HepG2 (cell line): ENCODE data around the gene SRP9. TPM values are rescaled to one million over a fixed set of nuclear protein-coding genes. Genes with fewer than 3 reads are reported as not detected.
A peak's percentile ranks its signal among the peaks of the same experiment; 100 is the strongest.

Experiments
- AFF4 ChIP-seq: sonication (generic); formaldehyde crosslinking; IDR thresholded peaks from 2 replicates; pipeline ENCODE4 v1.4.0; 2020; ENCODE audit warnings: missing genetic modification reagents
- CAMTA2 ChIP-seq: sonication (generic); formaldehyde crosslinking; IDR thresholded peaks from 2 replicates; pipeline ENCODE4 v1.4.0; 2020; ENCODE audit warnings: mild to moderate bottlenecking, missing genetic modification reagents, borderline replicate concordance
- POGZ ChIP-seq: sonication (generic); formaldehyde crosslinking; IDR thresholded peaks from 2 replicates; pipeline ENCODE4 v1.4.0; 2020; ENCODE audit warnings: mild to moderate bottlenecking, missing genetic modification reagents
- RXRB ChIP-seq: IDR thresholded peaks from 2 replicates; pipeline ENCODE4 v1.6.1; 2016; ENCODE audit warnings: borderline replicate concordance, missing genetic modification reagents, missing compliant biosample characterization
- SCMH1 ChIP-seq: sonication (generic); formaldehyde crosslinking; IDR thresholded peaks from 2 replicates; pipeline ENCODE4 v1.9.0; 2021; ENCODE audit warnings: missing genetic modification reagents, mild to moderate bottlenecking, borderline replicate concordance
- STAG1 ChIP-seq: sonication (generic); formaldehyde crosslinking; IDR thresholded peaks from 2 replicates; pipeline ENCODE4 v1.4.0; 2020; ENCODE audit warnings: missing genetic modification reagents
- ZMAT3 ChIP-seq: sonication (generic); formaldehyde crosslinking; conservative IDR thresholded peaks from 2 replicates; pipeline ENCODE4 v1.7.0; 2021; ENCODE audit warnings: missing genetic modification reagents
- ZNF101 ChIP-seq: sonication (generic); formaldehyde crosslinking; IDR thresholded peaks from 2 replicates; pipeline ENCODE4 v1.4.0; 2020; ENCODE audit warnings: mild to moderate bottlenecking, low read depth, missing genetic modification reagents, borderline replicate concordance
- ZNF292 ChIP-seq: sonication (generic); formaldehyde crosslinking; IDR thresholded peaks from 2 replicates; pipeline ENCODE4 v1.8.1; 2022; ENCODE audit warnings: mild to moderate bottlenecking, low read depth, missing genetic modification reagents, borderline replicate concordance
- ZNF720 ChIP-seq: sonication (generic); formaldehyde crosslinking; IDR thresholded peaks from 2 replicates; pipeline ENCODE4 v1.4.0; 2020; ENCODE audit warnings: missing genetic modification reagents
- polyA plus RNA-seq, 8 experiments: library from polyadenylated mRNA; depleted of rRNA in 3 of 8; stranded (reverse) in 7 of 8; unstranded in 1 of 8; fragments of >200 nt; fragmentation: Illumina TruSeq in 4 of 8; extraction: Trizol in 4 of 8; gene quantifications; 2 replicates each; pipeline versions ENCODE4 v1.2.1 to v1.2.3, GENCODE V29; 2011 to 2016; ENCODE audit warnings: low read depth in 4 of 8, missing spikeins in 1 of 8, mixed read lengths in 1 of 8; ENCODE audit not compliant: insufficient read depth in 1 of 8
- total RNA-seq, 5 experiments: library from RNA; depleted of rRNA; stranded (reverse); fragments of >200 nt; fragmentation: Illumina TruSeq; extraction: Trizol; gene quantifications; 2 replicates each; pipeline ENCODE4 v1.2.3, GENCODE V29; 2016; ENCODE audit warnings: low read depth in 1 of 5
- TF ChIP-seq, protein P1 (sequence below): sonication (generic); formaldehyde crosslinking; IDR thresholded peaks from 2 replicates; pipeline ENCODE4 v1.5.1; 2020; ENCODE audit warnings: missing genetic modification reagents, mild to moderate bottlenecking, borderline replicate concordance
- TF ChIP-seq, protein P2 (sequence below): sonication (generic); formaldehyde crosslinking; conservative IDR thresholded peaks from 2 replicates; pipeline ENCODE4 v1.5.0; 2020; ENCODE audit warnings: missing genetic modification reagents

The SRP9 gene
- total and polyA plus RNA-seq, 2 of the 13 experiments (the other 11 are each of a cell fraction or from before 2014, with no cell fraction given), result 251 to 307 TPM

DNA sequence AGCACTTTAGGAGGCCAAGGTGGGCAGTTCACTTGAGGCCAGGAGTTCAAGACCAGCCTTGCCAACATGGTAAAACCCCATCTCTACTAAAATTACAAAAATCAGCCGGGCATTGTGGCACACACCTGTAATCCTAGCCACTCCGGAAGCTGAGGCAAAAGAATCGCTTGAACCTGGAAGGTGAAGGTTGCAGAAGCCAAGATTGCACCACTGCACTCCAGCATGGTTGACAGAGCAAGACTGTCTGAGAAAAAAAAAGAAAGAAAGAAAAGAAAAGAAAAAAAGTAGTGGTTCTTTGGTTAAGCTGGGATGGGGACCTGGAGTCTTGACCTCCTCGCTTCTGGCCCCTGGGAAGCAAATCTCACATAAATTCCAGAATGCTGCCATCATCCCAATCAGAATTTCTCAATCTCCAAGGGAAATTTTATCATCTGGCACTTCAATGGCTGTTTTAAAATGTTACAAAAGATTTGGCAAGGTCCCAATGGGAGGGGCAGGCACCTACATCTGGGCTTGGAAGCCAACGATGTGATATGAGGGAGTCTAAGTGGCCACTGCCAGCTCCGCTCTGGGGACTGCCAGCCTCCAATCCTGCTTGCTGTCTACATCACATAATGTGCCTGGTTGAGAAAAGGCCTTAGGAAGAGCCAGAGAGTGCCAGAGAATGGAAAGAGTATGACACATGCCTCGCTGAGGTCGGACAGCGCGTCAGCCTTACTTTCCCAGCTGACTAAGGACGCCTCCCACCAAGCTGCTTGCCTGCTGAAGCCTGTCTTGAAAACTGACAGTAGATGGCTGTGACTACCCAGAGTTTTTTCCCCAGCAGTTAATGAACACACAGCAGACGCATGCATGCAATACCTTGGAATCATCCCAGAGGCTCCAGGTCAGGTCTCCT lies 42.1 kb upstream of the SRP9 start (continued):
- TF ChIP-seq AFF4 (no peak), CAMTA2 (CRISPR knock-in tag) (no peak), ZNF292 (CRISPR knock-in tag) (peak; percentile 34; the same call in 1 of the 2 replicates), RXRB (peak; percentile 20; the same call in 1 of the 2 replicates), POGZ (no peak), ZNF720 (no peak), SCMH1 (CRISPR knock-in tag) (no peak), STAG1 (CRISPR knock-in tag) (peak; percentile 36; the same call in 1 of the 2 replicates), ZNF101 (CRISPR knock-in tag) (no peak), ZMAT3 (no peak)
- TF ChIP-seq, protein P1, sequence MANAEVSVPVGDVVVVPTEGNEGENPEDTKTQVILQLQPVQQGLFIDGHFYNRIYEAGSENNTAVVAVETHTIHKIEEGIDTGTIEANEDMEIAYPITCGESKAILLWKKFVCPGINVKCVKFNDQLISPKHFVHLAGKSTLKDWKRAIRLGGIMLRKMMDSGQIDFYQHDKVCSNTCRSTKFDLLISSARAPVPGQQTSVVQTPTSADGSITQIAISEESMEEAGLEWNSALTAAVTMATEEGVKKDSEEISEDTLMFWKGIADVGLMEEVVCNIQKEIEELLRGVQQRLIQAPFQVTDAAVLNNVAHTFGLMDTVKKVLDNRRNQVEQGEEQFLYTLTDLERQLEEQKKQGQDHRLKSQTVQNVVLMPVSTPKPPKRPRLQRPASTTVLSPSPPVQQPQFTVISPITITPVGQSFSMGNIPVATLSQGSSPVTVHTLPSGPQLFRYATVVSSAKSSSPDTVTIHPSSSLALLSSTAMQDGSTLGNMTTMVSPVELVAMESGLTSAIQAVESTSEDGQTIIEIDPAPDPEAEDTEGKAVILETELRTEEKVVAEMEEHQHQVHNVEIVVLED (CRISPR knock-in tag), result no peak
- TF ChIP-seq, protein P2, sequence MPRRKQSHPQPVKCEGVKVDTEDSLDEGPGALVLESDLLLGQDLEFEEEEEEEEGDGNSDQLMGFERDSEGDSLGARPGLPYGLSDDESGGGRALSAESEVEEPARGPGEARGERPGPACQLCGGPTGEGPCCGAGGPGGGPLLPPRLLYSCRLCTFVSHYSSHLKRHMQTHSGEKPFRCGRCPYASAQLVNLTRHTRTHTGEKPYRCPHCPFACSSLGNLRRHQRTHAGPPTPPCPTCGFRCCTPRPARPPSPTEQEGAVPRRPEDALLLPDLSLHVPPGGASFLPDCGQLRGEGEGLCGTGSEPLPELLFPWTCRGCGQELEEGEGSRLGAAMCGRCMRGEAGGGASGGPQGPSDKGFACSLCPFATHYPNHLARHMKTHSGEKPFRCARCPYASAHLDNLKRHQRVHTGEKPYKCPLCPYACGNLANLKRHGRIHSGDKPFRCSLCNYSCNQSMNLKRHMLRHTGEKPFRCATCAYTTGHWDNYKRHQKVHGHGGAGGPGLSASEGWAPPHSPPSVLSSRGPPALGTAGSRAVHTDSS, result no peak
